ENCODE data around the gene MLXIPL. TPM values are rescaled to one million over a fixed set of nuclear protein-coding genes. Genes with fewer than 3 reads are reported as not detected.

Gene MLXIPL
- total and polyA plus RNA-seq, 2 donors (not counting 3 experiments of a cell fraction or from before 2014, with no cell fraction given): not detected

GRCh38 chr7:73570977-73571376 lies 53.3 kb downstream of the MLXIPL start:
- no peaks in the 10 kb centered on the region for H3K4me1 ChIP-seq (ENCODE audit: control insufficient read depth, extremely low read depth, insufficient read depth, low read length)
- peaks cover 16% of the 10 kb centered on the region for H3K79me2 ChIP-seq (ENCODE audit: control insufficient read depth, insufficient read depth, low read length)
- no peak overlapping the region for H2AFZ ChIP-seq (ENCODE audit: low read depth, low read length)
- no peak overlapping the region for H3K4me3 ChIP-seq (replicated peaks in 1 of 3; ENCODE audit: insufficient read depth in 1 of 3, low read depth in 1 of 3, low read length in 3 of 3)
- H3K27ac ChIP-seq (ENCODE audit: insufficient read depth, low read depth, low read length): no peak overlapping the region
- no peaks in the 10 kb centered on the region for H3K27me3 ChIP-seq (ENCODE audit: control insufficient read depth in 2 of 2, insufficient read depth in 2 of 2, low read length in 2 of 2)
- H4K20me1 ChIP-seq (replicated peaks; ENCODE audit: control insufficient read depth, extremely low read depth, insufficient read depth, low read length): no peaks in the 10 kb centered on the region
- no peaks in the 10 kb centered on the region for H3K9me1 ChIP-seq (replicated peaks; ENCODE audit: control insufficient read depth, extremely low read depth, insufficient read depth, low read length)
- no TSS peak for BruUV-seq (replicated peaks)
- dilution Hi-C loops (cut with MboI; ENCODE audit: extremely low pct_ligation_motif_present, low sequenced_read_pairs) (no loop called here), intact Hi-C loops (cut with micrococcal nuclease) (no loop called here)
- no peak for FAIRE-seq
- no peaks in the 10 kb centered on the region for H3K9me3 ChIP-seq (replicated peaks; ENCODE audit: control insufficient read depth, insufficient read depth, low read length)
- ChIA-PET POLR2A (no interaction called here), CTCF (no interaction called here)
- no peak for DNase-seq (ENCODE audit: low read depth, low spot score)
- TF ChIP-seq GATA2 (IDR thresholded peaks at IDR 0.05; ENCODE audit: insufficient read depth, insufficient read length, low read depth, low read length) (no peak), MAX (IDR thresholded peaks at IDR 0.05; ENCODE audit: insufficient read depth, insufficient read length) (no peak), MYC (IDR thresholded peaks at IDR 0.05; ENCODE audit: low read depth, low read length) (no peak), POLR2AphosphoS5 (IDR thresholded peaks at IDR 0.05; ENCODE audit: insufficient read depth, low read depth, low read length) (no peak), JUN (IDR thresholded peaks at IDR 0.05; ENCODE audit: borderline replicate concordance, insufficient read depth, insufficient read length, low read depth) (no peak), FOS (IDR thresholded peaks at IDR 0.05; ENCODE audit: borderline replicate concordance, insufficient read depth, low read length) (no peak), POLR2A (IDR thresholded peaks at IDR 0.05; ENCODE audit: low read depth, low read length) (no peak), EZH2 (IDR thresholded peaks at IDR 0.05; ENCODE audit: borderline replicate concordance, low read depth, low read length, severe bottlenecking) (no peak)
- TF ChIP-seq, protein P1, sequence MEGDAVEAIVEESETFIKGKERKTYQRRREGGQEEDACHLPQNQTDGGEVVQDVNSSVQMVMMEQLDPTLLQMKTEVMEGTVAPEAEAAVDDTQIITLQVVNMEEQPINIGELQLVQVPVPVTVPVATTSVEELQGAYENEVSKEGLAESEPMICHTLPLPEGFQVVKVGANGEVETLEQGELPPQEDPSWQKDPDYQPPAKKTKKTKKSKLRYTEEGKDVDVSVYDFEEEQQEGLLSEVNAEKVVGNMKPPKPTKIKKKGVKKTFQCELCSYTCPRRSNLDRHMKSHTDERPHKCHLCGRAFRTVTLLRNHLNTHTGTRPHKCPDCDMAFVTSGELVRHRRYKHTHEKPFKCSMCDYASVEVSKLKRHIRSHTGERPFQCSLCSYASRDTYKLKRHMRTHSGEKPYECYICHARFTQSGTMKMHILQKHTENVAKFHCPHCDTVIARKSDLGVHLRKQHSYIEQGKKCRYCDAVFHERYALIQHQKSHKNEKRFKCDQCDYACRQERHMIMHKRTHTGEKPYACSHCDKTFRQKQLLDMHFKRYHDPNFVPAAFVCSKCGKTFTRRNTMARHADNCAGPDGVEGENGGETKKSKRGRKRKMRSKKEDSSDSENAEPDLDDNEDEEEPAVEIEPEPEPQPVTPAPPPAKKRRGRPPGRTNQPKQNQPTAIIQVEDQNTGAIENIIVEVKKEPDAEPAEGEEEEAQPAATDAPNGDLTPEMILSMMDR (IDR thresholded peaks at IDR 0.05; ENCODE audit: extremely low read depth in 1 of 2, insufficient read depth in 1 of 2, low read depth in 1 of 2, low read length in 2 of 2): no peak
- peaks cover 12 to 39% of the 10 kb centered on the region in 2 experiments for H3K36me3 ChIP-seq (ENCODE audit: control insufficient read depth in 2 of 2, extremely low read depth in 1 of 2, insufficient read depth in 2 of 2, low read length in 2 of 2)
- H3K4me2 ChIP-seq (ENCODE audit: insufficient read depth, low read length): no peak overlapping the region
- no peak overlapping the region for H3K9ac ChIP-seq (replicated peaks; ENCODE audit: extremely low read depth, insufficient read depth, low read length)

All from endothelial cell of umbilical vein (primary cell).